ENCODE data around the gene PFN2.
A peak's percentile ranks its signal among the peaks of the same experiment; 100 is the strongest.
"Not testable (repeated sequence)": the region's sequence is repeated elsewhere in the genome, so short reads cannot be mapped to it uniquely, and the experiment has no call there.

The PFN2 gene

DNA sequence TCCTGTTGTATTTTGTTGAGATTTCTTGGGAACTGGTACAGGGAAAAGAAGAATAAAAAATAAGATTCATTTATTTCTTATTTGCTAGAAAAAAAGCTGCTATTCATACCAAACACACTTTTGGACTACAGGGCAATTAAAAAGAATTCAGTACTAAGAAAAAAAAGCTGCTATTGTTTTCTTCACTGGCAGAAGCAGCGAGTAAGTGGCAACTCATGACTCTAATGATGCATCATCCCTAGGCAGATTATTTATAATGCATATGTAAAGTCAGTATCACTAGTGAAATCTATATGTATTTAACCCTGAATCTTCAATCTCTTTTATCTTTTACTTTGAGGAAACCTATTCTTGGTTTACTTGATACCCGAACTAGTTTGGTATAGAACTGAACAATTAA, 15.2 kb downstream of the PFN2 start:
- no peak for DNase-seq (ENCODE audit: insufficient read length, low spot score)
- TF ChIP-seq, protein P1, sequence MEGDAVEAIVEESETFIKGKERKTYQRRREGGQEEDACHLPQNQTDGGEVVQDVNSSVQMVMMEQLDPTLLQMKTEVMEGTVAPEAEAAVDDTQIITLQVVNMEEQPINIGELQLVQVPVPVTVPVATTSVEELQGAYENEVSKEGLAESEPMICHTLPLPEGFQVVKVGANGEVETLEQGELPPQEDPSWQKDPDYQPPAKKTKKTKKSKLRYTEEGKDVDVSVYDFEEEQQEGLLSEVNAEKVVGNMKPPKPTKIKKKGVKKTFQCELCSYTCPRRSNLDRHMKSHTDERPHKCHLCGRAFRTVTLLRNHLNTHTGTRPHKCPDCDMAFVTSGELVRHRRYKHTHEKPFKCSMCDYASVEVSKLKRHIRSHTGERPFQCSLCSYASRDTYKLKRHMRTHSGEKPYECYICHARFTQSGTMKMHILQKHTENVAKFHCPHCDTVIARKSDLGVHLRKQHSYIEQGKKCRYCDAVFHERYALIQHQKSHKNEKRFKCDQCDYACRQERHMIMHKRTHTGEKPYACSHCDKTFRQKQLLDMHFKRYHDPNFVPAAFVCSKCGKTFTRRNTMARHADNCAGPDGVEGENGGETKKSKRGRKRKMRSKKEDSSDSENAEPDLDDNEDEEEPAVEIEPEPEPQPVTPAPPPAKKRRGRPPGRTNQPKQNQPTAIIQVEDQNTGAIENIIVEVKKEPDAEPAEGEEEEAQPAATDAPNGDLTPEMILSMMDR (IDR thresholded peaks at IDR 0.05; ENCODE audit: insufficient read depth, missing control alignments): no peak
- no peak for FAIRE-seq

DNA sequence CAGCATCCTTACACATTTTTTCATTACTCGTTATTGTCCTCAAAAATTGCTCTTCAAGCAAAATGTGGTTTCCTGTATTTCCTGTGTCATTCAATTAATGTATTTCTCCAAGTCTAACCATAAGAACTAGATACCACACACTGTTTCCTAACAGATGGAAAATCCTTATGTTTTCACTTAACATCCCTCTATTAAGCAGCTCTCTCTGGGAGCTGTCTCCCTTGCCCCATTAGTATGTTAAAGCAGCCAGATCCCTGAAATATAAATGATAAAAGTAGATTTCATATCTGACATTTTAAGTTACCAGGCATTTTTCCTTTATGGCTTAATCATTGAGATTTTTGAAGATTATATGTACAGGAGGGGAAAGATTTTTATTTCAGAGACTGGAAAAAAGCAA, 15.9 kb downstream of the PFN2 start:
- TF ChIP-seq, protein P1 (IDR thresholded peaks at IDR 0.05; ENCODE audit: insufficient read depth, missing control alignments): no peak
- FAIRE-seq (peak; percentile 67), DNase-seq (ENCODE audit: insufficient read length, low spot score) (no peak)

DNA sequence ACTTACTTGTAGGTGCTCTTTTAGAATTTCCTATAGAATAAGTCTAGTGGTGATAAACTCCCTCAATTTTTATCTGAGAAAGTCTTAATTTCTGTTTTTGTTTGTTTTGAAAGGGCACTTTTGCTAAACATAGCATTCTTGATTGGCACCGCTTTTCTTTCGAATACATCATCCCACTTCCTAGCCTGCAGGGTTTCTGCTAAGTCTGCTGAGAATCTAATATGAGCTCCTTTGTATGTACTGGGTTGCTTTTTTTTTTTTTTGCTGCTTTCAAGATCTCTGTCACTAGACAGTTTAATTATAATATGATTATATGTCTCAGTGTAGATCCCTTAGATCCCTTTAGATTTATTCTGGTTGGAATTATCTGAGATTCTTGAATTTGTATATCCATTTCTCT, 21.5 kb downstream of the PFN2 start:
- FAIRE-seq (no peak), DNase-seq (ENCODE audit: insufficient read length, low spot score) (no peak)
- TF ChIP-seq, protein P1 (IDR thresholded peaks at IDR 0.05; ENCODE audit: insufficient read depth, missing control alignments): no peak

DNA sequence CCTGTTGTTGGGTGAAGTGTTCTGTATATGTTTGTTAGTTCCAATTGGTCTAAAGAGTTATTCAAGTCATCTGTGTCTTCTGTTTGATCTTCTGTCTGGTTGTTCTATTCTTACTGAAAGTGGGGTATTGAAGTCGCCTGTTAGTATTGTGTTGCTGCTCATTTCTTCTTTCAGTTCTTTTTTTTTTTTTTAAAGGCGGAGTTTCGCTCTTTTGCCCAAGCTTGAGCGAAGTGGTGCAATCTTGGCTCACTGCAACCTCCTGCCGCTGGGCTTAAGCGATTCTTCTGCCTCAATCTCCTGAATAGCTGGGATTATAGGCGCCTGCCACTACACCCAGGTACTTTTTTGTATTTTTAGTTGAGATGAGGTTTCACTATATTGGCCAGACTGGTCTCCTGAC, 23.5 kb downstream of the PFN2 start:
- TF ChIP-seq, protein P1 (IDR thresholded peaks at IDR 0.05; ENCODE audit: insufficient read depth, missing control alignments): no peak
- FAIRE-seq (no peak), DNase-seq (ENCODE audit: insufficient read length, low spot score) (no peak)

DNA sequence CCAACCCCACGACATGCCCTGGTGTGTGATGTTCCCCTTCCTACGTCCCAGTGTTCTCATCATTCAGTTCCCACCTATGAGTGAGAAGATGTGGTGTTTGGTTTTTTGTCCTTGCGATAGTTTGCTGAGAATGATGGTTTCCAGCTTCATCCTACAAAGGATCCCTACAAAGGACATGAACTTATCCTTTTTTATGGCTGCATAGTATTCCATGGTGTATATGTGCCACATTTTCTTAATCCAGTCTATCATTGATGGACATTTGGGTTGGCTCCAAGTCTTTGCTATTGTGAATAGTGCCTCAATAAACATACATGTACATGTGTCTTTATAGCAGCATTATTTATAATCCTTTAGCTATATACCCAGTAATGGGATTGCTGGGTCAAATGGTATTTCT, 26.7 kb downstream of the PFN2 start:
- DNase-seq (ENCODE audit: insufficient read length, low spot score); FAIRE-seq: not testable (repeated sequence)

DNA sequence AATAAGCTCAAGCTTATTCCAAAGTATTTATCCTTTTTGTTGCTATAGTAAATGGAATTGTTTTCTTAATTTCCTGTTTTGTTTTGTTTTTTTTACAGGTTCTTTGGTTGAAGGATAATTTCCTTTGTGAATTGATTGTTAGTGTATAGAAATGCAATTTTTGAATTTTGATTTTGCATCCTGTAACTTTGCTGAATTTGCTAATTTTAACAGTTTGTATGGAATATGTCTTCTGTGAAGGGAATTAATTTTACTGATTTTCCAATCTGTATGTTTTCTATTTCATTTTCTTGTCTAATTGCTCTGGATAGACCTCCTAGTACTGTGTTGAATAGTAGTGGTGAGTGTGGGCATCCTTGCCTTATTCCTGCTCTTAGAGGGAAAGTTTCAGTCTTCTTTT, 28.3 kb downstream of the PFN2 start:
- TF ChIP-seq, protein P1 (IDR thresholded peaks at IDR 0.05; ENCODE audit: insufficient read depth, missing control alignments): no peak
- FAIRE-seq: no peak
- DNase-seq (ENCODE audit: insufficient read length, low spot score): no peak

DNA sequence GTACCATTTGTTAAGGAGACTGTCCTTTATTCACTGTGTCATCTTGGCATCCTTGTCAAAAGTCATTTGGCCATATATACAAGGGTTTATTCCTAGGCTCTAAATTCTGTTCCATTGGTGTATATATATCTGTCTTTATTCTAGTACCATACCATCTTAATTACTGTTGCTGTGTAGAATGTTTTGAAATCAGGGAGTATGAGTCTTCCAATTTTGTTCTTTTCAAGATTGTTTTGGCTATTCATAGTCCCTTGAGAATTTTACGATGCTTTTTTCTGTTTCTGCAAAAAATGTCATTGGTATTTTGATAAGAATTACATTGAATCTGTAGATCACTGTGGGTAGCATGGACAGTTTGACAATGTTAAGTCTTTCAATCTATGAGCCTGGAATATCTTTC, 28.7 kb downstream of the PFN2 start:
- TF ChIP-seq, protein P1 (IDR thresholded peaks at IDR 0.05; ENCODE audit: insufficient read depth, missing control alignments): no peak
- DNase-seq (ENCODE audit: insufficient read length, low spot score) (no peak), FAIRE-seq (no peak)

DNA sequence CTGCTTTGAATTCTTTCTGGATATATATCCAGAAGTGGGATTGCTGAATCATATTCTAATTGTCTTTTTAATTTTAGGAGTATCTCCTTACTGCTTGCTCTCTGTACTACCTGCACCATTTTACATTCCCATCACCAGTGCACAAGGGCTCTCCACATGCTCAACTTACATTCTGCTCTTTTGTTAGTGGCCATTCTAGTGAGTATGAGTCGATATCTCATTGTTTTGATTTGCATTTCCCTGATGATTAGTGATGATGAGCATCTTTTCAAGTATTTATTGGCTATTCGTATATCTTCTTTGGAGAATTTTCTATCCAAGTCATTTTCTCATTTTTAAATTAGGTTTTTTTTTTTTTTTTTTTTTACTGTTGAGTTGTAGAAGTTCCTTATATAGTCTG, 29.5 kb downstream of the PFN2 start:
- FAIRE-seq (no peak), DNase-seq (ENCODE audit: insufficient read length, low spot score) (no peak)
- TF ChIP-seq, protein P1 (IDR thresholded peaks at IDR 0.05; ENCODE audit: insufficient read depth, missing control alignments): no peak

DNA sequence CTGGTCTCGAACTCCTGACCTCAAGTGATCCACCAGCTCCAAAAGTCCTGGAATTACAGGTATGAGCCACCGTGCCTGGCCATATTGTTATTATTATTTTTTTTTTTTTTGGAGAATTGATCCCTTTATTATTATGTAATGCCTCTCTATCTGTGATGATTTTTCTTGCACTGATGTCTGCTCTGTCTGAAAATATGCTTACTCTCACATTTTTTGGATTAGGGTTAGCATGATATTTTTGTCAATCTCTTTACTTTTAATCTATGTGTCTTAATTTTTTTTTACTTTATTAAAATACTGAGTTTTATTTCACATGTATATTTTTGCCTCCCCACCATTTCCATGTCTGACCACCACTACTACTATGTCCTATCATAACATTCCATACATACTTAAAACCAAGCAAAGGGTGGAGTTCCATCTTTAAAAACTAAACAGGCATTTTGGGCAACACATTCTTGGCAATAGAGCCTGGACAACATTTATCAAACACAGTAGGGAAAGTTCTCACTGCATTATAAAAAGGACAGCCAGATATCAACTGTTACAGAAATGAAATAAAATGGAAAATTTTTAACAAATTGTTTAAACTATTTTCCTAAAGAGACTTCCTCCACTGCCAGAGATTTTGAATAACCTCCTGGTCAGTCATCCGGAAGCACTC, 32.2 kb downstream of the PFN2 start:
- DNase-seq (ENCODE audit: insufficient read length, low spot score); FAIRE-seq: not testable (repeated sequence)

All from D721Med (cell line).